ENCODE measurements around the gene CAMK2N2.

GRCh38 chr3:184305577-184305976 lies 44.2 kb upstream of the CAMK2N2 start:
- no peak for TF ChIP-seq L3MBTL2 (conservative IDR thresholded peaks at IDR 0.05)
- no peak for TF ChIP-seq PKNOX1 (IDR thresholded peaks at IDR 0.05)
- TF ChIP-seq SP1 (IDR thresholded peaks at IDR 0.05): no peak
- TF ChIP-seq FOXK2 (IDR thresholded peaks at IDR 0.05): no peak
- no peak for TF ChIP-seq TARDBP (IDR thresholded peaks at IDR 0.05)
- TF ChIP-seq BHLHE40 (IDR thresholded peaks at IDR 0.05; ENCODE audit: borderline replicate concordance): no peak

All from HEK293T (cell line).